Activated CD4-positive, CD25-positive, alpha-beta regulatory T cell (primary cell): ENCODE results near the gene HMGA1.
"Not testable (repeated sequence)": the region's sequence is repeated elsewhere in the genome, so short reads cannot be mapped to it uniquely, and the experiment has no call there.

Experiments
- DNase-seq, 4 experiments: peaks; one replicate each; lab custom pipeline; 2025; lab: John Stamatoyannopoulos, UW

HMGA1 gene

GRCh38 chr6:34240329-34241248 lies 3.9 kb downstream of the HMGA1 start:
- no peak for DNase-seq

- DNase-seq, result no peak
These were observed 4.9 kb downstream of the HMGA1 start for GRCh38 chr6:34241351-34242215.

GRCh38 chr6:34242252-34243130 lies 5.8 kb downstream of the HMGA1 start:
- DNase-seq, result no peak

GRCh38 chr6:34243131-34243771 lies 6.6 kb downstream of the HMGA1 start:
- no peak for DNase-seq

- peak in 2 of 4 experiments; percentile 32 to 46 for DNase-seq
These were observed 7.5 kb downstream of the HMGA1 start for GRCh38 chr6:34243901-34244884.

GRCh38 chr6:34245032-34245760 lies 8.5 kb downstream of the HMGA1 start:
- DNase-seq, result not testable (repeated sequence)

GRCh38 chr6:34245761-34246140 lies 9.1 kb downstream of the HMGA1 start:
- not testable (repeated sequence) for DNase-seq

- DNase-seq, result no peak
These were observed 9.5 kb downstream of the HMGA1 start for GRCh38 chr6:34246249-34246562.

GRCh38 chr6:34246563-34247391 lies 10.1 kb downstream of the HMGA1 start:
- peak in 2 of 4 experiments; percentile 15 to 20 for DNase-seq

GRCh38 chr6:34247481-34248197 lies 11.0 kb downstream of the HMGA1 start:
- no peak for DNase-seq

- peak in 1 of 4 experiments; percentile 26 for DNase-seq
These were observed 11.6 kb downstream of the HMGA1 start for GRCh38 chr6:34248198-34248726.

- peak; percentile 94 to 97 (median 96) for DNase-seq
These were observed 12.2 kb downstream of the HMGA1 start, which contains the start of gene SMIM29 for GRCh38 chr6:34248727-34249468. SMIM29 (minus strand) TSS chr6:34249006; CDS start chr6:34247791, 1,215 bp downstream.

GRCh38 chr6:34249469-34250261 lies 13.0 kb downstream of the HMGA1 start:
- DNase-seq, result no peak

- DNase-seq, result not testable (repeated sequence)
These were observed 15.7 kb downstream of the HMGA1 start for GRCh38 chr6:34252395-34252794.

GRCh38 chr6:34259529-34260069 lies 22.9 kb downstream of the HMGA1 start:
- no peak for DNase-seq
